Nephron progenitor cell (in vitro differentiated cells): ENCODE measurements around the gene ZBTB9.

Experiments
- DNase-seq: peaks from one replicate; pipeline ENCODE4 v3.0.0; 2021
- H3K27ac Mint-ChIP-seq: 2 replicates; pipeline ENCODE4 v1.8.0; 2021; ENCODE audit warnings: mild to moderate bottlenecking, moderate library complexity, mixed read lengths
- H3K27me3 Mint-ChIP-seq: 2 replicates; pipeline ENCODE4 v1.8.0; 2021; ENCODE audit warnings: mild to moderate bottlenecking, low read depth, mixed read lengths; ENCODE audit not compliant: poor library complexity
- H3K36me3 Mint-ChIP-seq: 2 replicates; pipeline ENCODE4 v1.8.0; 2021; ENCODE audit warnings: low read depth, mixed read lengths
- H3K4me1 Mint-ChIP-seq: 2 replicates; pipeline ENCODE4 v1.8.0; 2021; ENCODE audit warnings: mixed read lengths
- H3K4me3 Mint-ChIP-seq: 2 replicates; pipeline ENCODE4 v1.8.0; 2021; ENCODE audit warnings: mild to moderate bottlenecking, moderate library complexity, mixed read lengths
- H3K9me3 Mint-ChIP-seq: 2 replicates; pipeline ENCODE4 v1.8.0; 2021; ENCODE audit warnings: mild to moderate bottlenecking, moderate library complexity, mixed read lengths
- CTCF ChIP-seq: fragments of 200-600 bp; sonication (generic); IDR thresholded peaks from 2 replicates; pipeline ENCODE4 v1.5.0; 2021; ENCODE audit warnings: antibody characterized with exemption

The ZBTB9 gene

GRCh38 chr6:33428224-33428965 lies 26.0 kb upstream of the ZBTB9 start:
- DNase-seq: no peak
- Mint-ChIP-seq H3K4me3 (peak overlapping the region; percentile 89), H3K27me3 (no peaks in the 10 kb centered on the region), H3K4me1 (peaks cover 90% of the 10 kb centered on the region), H3K36me3 (peaks cover 9% of the 10 kb centered on the region), H3K9me3 (no peaks in the 10 kb centered on the region), H3K27ac (peak overlapping the region; percentile 71)
- TF ChIP-seq CTCF: no peak

- H3K27me3 Mint-ChIP-seq: no peaks in the 10 kb centered on the region
- TF ChIP-seq CTCF: no peak
- H3K4me1 Mint-ChIP-seq: peaks cover 90% of the 10 kb centered on the region
- H3K4me3 Mint-ChIP-seq: peak overlapping the region; percentile 89
- H3K36me3 Mint-ChIP-seq: peaks cover 1% of the 10 kb centered on the region
- peak overlapping the region; percentile 71 for H3K27ac Mint-ChIP-seq
- DNase-seq: no peak
- no peaks in the 10 kb centered on the region for H3K9me3 Mint-ChIP-seq
Observed at GRCh38 chr6:33428966-33429749, 25.2 kb upstream of the ZBTB9 start.

GRCh38 chr6:33429750-33430052 lies 24.7 kb upstream of the ZBTB9 start:
- H3K4me1 Mint-ChIP-seq: peaks cover 88% of the 10 kb centered on the region
- no peaks in the 10 kb centered on the region for H3K27me3 Mint-ChIP-seq
- peak overlapping the region; percentile 64 for H3K27ac Mint-ChIP-seq
- no peaks in the 10 kb centered on the region for H3K36me3 Mint-ChIP-seq
- H3K9me3 Mint-ChIP-seq: no peaks in the 10 kb centered on the region
- no peak for DNase-seq
- H3K4me3 Mint-ChIP-seq: peak overlapping the region; percentile 89
- no peak for TF ChIP-seq CTCF

- Mint-ChIP-seq H3K27me3 (no peaks in the 10 kb centered on the region), H3K9me3 (no peaks in the 10 kb centered on the region), H3K4me1 (peaks cover 84% of the 10 kb centered on the region), H3K4me3 (peak overlapping the region; percentile 75), H3K27ac (peak overlapping the region; percentile 55), H3K36me3 (peaks cover 4% of the 10 kb centered on the region)
- TF ChIP-seq CTCF: no peak
- DNase-seq: no peak
Observed at GRCh38 chr6:33430334-33430733, 24.0 kb upstream of the ZBTB9 start.

GRCh38 chr6:33430991-33431879 lies 23.1 kb upstream of the ZBTB9 start:
- peak overlapping the region; percentile 75 for H3K4me3 Mint-ChIP-seq
- H3K27ac Mint-ChIP-seq: peak overlapping the region; percentile 78
- H3K27me3 Mint-ChIP-seq: no peaks in the 10 kb centered on the region
- no peak for TF ChIP-seq CTCF
- H3K9me3 Mint-ChIP-seq: no peaks in the 10 kb centered on the region
- H3K36me3 Mint-ChIP-seq: peaks cover 13% of the 10 kb centered on the region
- peak; percentile 81 for DNase-seq
- H3K4me1 Mint-ChIP-seq: peaks cover 83% of the 10 kb centered on the region
